Ishikawa (cell line): ENCODE data around the gene NOS1.

ENCODE experiments used
- CEBPB ChIP-seq: IDR thresholded peaks from 2 replicates; pipeline ENCODE4 v1.6.1; 2012
- CREB1 ChIP-seq: IDR thresholded peaks from 2 replicates; pipeline ENCODE4 v1.6.1; 2012; ENCODE audit warnings: low read depth
- EGR1 ChIP-seq: IDR thresholded peaks from 2 replicates; pipeline ENCODE4 v1.6.1; 2012
- EP300 ChIP-seq: IDR thresholded peaks from 2 replicates; pipeline ENCODE4 v1.6.1; 2012; ENCODE audit warnings: borderline replicate concordance
- FOXM1 ChIP-seq: IDR thresholded peaks from 2 replicates; pipeline ENCODE4 v1.6.1; 2012; ENCODE audit warnings: low read depth, borderline replicate concordance
- MAX ChIP-seq: IDR thresholded peaks from 2 replicates; pipeline ENCODE4 v1.6.1; 2012
- NFIC ChIP-seq: IDR thresholded peaks from 2 replicates; pipeline ENCODE4 v1.6.1; 2012
- RAD21 ChIP-seq: IDR thresholded peaks from 2 replicates; pipeline ENCODE4 v1.6.1; 2012; ENCODE audit warnings: low read depth
- REST ChIP-seq: IDR thresholded peaks from 2 replicates; pipeline ENCODE4 v1.6.1; 2012; ENCODE audit warnings: low read depth, mild to moderate bottlenecking
- TAF1 ChIP-seq: IDR thresholded peaks from 2 replicates; pipeline ENCODE4 v1.6.1; 2012; ENCODE audit warnings: low read depth, mild to moderate bottlenecking
- TCF12 ChIP-seq: IDR thresholded peaks from 2 replicates; pipeline ENCODE4 v1.6.1; 2012; ENCODE audit warnings: low read depth
- TEAD4 ChIP-seq: IDR thresholded peaks from 2 replicates; pipeline ENCODE4 v1.6.1; 2012
- USF1 ChIP-seq: IDR thresholded peaks from 2 replicates; pipeline ENCODE4 v1.6.1; 2012
- YY1 ChIP-seq: IDR thresholded peaks from 2 replicates; pipeline ENCODE4 v1.6.1; 2012; ENCODE audit warnings: low read depth
- ZBTB7A ChIP-seq: IDR thresholded peaks from 2 replicates; pipeline ENCODE4 v1.6.1; 2012; ENCODE audit warnings: low read depth

NOS1 gene

GRCh38 chr12:117390866-117391265 lies 29.4 kb upstream of the NOS1 start:
- TF ChIP-seq TCF12, result no peak
- no peak for TF ChIP-seq NFIC
- TF ChIP-seq CREB1, result no peak
- no peak for TF ChIP-seq TAF1
- no peak for TF ChIP-seq YY1
- TF ChIP-seq MAX, result no peak
- TF ChIP-seq USF1, result no peak
- TF ChIP-seq RAD21, result no peak
- no peak for TF ChIP-seq REST
- TF ChIP-seq CEBPB, result no peak
- TF ChIP-seq EP300, result no peak
- no peak for TF ChIP-seq EGR1
- TF ChIP-seq TEAD4, result no peak
- TF ChIP-seq ZBTB7A, result no peak
- TF ChIP-seq FOXM1, result no peak

- TF ChIP-seq RAD21 (no peak), YY1 (no peak), TCF12 (no peak), FOXM1 (no peak), CEBPB (no peak)
Measured at GRCh38 chr12:117388951-117389446, 27.6 kb upstream of the NOS1 start.

GRCh38 chr12:117387832-117388231 lies 26.4 kb upstream of the NOS1 start:
- TF ChIP-seq ZBTB7A (no peak), USF1 (no peak), TEAD4 (no peak), CREB1 (no peak), CEBPB (no peak), YY1 (no peak), FOXM1 (no peak), EGR1 (no peak), TCF12 (no peak), RAD21 (no peak), MAX (no peak), TAF1 (no peak), EP300 (no peak)

- no peak for TF ChIP-seq RAD21
- TF ChIP-seq YY1, result no peak
- no peak for TF ChIP-seq REST
- TF ChIP-seq TEAD4, result no peak
- no peak for TF ChIP-seq USF1
- no peak for TF ChIP-seq TCF12
- no peak for TF ChIP-seq CEBPB
- TF ChIP-seq MAX, result no peak
- no peak for TF ChIP-seq TAF1
- TF ChIP-seq FOXM1, result no peak
- no peak for TF ChIP-seq ZBTB7A
- no peak for TF ChIP-seq NFIC
- no peak for TF ChIP-seq EP300
Measured at GRCh38 chr12:117384735-117385134, 23.3 kb upstream of the NOS1 start.

GRCh38 chr12:117380083-117380482 lies 18.7 kb upstream of the NOS1 start:
- TF ChIP-seq MAX, result no peak
